ENCODE measurements around the gene HDAC11. TPM values are rescaled to one million over a fixed set of nuclear protein-coding genes. Genes with fewer than 3 reads are reported as not detected.
A peak's percentile ranks its signal among the peaks of the same experiment; 100 is the strongest.

HDAC11 gene
- polyA plus RNA-seq, 3 donors: 2.9 to 3.9 (median 3.5) TPM

DNA sequence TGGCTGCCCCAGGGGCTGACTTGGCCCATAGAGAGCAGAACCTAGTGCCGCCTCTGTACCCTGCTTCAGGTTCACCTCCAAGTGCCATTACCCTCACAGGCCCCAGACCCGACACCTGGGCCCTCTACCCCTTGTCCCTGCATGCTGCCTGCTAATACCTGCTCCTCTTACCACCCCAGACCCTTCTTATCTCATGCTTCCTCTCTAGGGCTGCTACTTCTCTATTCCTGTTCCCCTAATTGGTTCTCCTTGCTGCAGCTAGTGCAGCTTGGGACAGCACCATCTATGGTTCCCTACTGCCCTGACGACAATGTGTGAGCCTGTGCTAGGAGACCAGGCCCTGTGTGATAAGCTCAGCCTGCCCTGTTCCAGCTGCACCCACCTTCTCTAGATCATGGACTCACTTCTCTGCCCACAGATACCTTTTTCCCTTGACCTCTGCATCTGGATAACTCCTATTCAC, 15.3 kb downstream of the HDAC11 start:
- H3K9me3 Mint-ChIP-seq: peaks cover 0 to 2% (median 0%) of the 10 kb centered on the region in 7 donors
- peak overlapping the region in 3 of 7 donors; percentile 6 to 32 (median 28) for H3K27ac Mint-ChIP-seq
- Histone ChIP-seq H3K9me3 (replicated peaks in 1 of 2; ENCODE audit: control insufficient read depth in 1 of 2, insufficient read depth in 1 of 2, low read length in 2 of 2) (no peaks in the 10 kb centered on the region), H3K4me1 (ENCODE audit: control insufficient read depth in 1 of 2, insufficient read depth in 2 of 2, low read length in 2 of 2) (peaks cover 0 to 9% of the 10 kb centered on the region in 2 donors), H4K20me1 (ENCODE audit: insufficient read depth, low read length) (peaks cover 5% of the 10 kb centered on the region), H3K79me2 (ENCODE audit: insufficient read depth, low read length) (no peaks in the 10 kb centered on the region), H3K27me3 (ENCODE audit: control insufficient read depth in 2 of 2, insufficient read depth in 2 of 2, low read length in 2 of 2) (no peaks in the 10 kb centered on the region), H3K27ac (ENCODE audit: low read depth in 1 of 2, low read length in 2 of 2) (no peak overlapping the region), H3K9ac (ENCODE audit: insufficient read depth, low read length, poor library complexity, severe bottlenecking) (no peak overlapping the region), H2AFZ (ENCODE audit: insufficient read depth, low read depth, low read length, poor library complexity, severe bottlenecking) (no peak overlapping the region), H3K4me2 (replicated peaks; ENCODE audit: extremely low read depth, low read length, poor library complexity, severe bottlenecking) (no peak overlapping the region), H3K36me3 (replicated peaks in 1 of 2; ENCODE audit: control insufficient read depth in 1 of 2, insufficient read depth in 2 of 2, low read length in 2 of 2) (no peaks in the 10 kb centered on the region), H3K4me3 (replicated peaks in 1 of 3; ENCODE audit: low read depth in 2 of 3, low read length in 3 of 3) (no peak overlapping the region)
- peaks cover 0 to 1% (median 0%) of the 10 kb centered on the region in 3 donors for H3K27me3 Mint-ChIP-seq (ENCODE audit: low read depth in 3 of 3)
- peaks cover 8% of the 10 kb centered on the region for H3K4me1 Mint-ChIP-seq
- TF ChIP-seq, protein P1, sequence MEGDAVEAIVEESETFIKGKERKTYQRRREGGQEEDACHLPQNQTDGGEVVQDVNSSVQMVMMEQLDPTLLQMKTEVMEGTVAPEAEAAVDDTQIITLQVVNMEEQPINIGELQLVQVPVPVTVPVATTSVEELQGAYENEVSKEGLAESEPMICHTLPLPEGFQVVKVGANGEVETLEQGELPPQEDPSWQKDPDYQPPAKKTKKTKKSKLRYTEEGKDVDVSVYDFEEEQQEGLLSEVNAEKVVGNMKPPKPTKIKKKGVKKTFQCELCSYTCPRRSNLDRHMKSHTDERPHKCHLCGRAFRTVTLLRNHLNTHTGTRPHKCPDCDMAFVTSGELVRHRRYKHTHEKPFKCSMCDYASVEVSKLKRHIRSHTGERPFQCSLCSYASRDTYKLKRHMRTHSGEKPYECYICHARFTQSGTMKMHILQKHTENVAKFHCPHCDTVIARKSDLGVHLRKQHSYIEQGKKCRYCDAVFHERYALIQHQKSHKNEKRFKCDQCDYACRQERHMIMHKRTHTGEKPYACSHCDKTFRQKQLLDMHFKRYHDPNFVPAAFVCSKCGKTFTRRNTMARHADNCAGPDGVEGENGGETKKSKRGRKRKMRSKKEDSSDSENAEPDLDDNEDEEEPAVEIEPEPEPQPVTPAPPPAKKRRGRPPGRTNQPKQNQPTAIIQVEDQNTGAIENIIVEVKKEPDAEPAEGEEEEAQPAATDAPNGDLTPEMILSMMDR (IDR thresholded peaks at IDR 0.05): no peak
- 76% methylated on average over 3 of the region's 3 CpGs for WGBS (ENCODE audit: insufficient coverage)
- intact Hi-C loops (cut with micrococcal nuclease): no loop called here
- no peak overlapping the region for H3K4me3 Mint-ChIP-seq
- DNase-seq: peak in 1 of 3 donors; percentile 6
- peaks cover 10 to 12% of the 10 kb centered on the region in 2 donors for H3K36me3 Mint-ChIP-seq

DNA sequence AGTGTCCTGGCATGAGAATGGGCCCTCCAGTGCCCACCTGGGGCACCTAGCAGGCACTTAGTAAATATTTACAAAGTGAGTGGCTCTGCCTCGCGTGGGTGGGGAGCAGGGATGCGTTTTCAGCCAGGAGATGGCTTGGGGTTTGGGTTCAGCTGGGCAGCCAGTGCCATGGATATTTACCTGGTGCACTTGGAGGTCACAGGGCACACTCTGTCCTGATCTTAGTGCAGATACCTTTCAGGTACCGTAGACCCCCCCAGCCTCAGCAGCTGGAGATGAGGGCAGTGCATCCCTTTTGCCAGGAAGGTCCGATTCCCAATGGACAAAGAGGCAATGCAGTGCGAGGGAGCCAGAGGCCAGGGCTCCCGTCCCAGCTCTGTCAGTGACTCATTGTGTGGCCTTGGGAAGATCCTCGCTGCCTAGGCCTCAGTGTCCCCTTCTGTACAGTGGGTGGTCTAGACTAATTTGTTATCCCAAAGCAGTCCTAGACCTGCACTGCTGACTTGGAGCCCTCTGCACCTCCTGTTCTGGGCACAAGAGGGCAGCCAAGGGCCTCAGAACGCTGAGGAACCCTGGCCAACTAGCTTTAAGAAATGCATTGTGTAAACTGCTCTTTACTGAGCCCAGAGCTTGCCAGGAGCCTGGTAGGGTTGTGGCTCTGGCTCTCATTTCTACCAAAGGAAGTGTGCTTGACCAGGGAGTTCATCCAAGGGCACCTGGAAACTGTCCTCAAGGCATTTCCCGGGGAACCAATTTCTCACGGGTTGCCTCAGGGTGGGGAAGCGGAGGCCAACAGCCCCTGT, 16.0 kb downstream of the HDAC11 start:
- Histone ChIP-seq H3K9ac (ENCODE audit: insufficient read depth, low read length, poor library complexity, severe bottlenecking) (no peak overlapping the region), H2AFZ (ENCODE audit: insufficient read depth, low read depth, low read length, poor library complexity, severe bottlenecking) (no peak overlapping the region), H3K9me3 (replicated peaks in 1 of 2; ENCODE audit: control insufficient read depth in 1 of 2, insufficient read depth in 1 of 2, low read length in 2 of 2) (no peaks in the 10 kb centered on the region), H3K4me1 (ENCODE audit: control insufficient read depth in 1 of 2, insufficient read depth in 2 of 2, low read length in 2 of 2) (peaks cover 0 to 9% of the 10 kb centered on the region in 2 donors), H3K4me3 (replicated peaks in 1 of 3; ENCODE audit: low read depth in 2 of 3, low read length in 3 of 3) (no peak overlapping the region), H3K4me2 (replicated peaks; ENCODE audit: extremely low read depth, low read length, poor library complexity, severe bottlenecking) (no peak overlapping the region), H3K27me3 (ENCODE audit: control insufficient read depth in 2 of 2, insufficient read depth in 2 of 2, low read length in 2 of 2) (no peaks in the 10 kb centered on the region), H3K79me2 (ENCODE audit: insufficient read depth, low read length) (no peaks in the 10 kb centered on the region), H3K27ac (ENCODE audit: low read depth in 1 of 2, low read length in 2 of 2) (no peak overlapping the region), H3K36me3 (replicated peaks in 1 of 2; ENCODE audit: control insufficient read depth in 1 of 2, insufficient read depth in 2 of 2, low read length in 2 of 2) (no peaks in the 10 kb centered on the region), H4K20me1 (ENCODE audit: insufficient read depth, low read length) (peaks cover 5% of the 10 kb centered on the region)
- H3K36me3 Mint-ChIP-seq: peaks cover 10 to 12% of the 10 kb centered on the region in 2 donors
- TF ChIP-seq, protein P1 (IDR thresholded peaks at IDR 0.05): peak; percentile 93
- H3K27me3 Mint-ChIP-seq (ENCODE audit: low read depth in 3 of 3): peaks cover 0 to 1% (median 0%) of the 10 kb centered on the region in 3 donors
- H3K9me3 Mint-ChIP-seq: peaks cover 0 to 2% (median 0%) of the 10 kb centered on the region in 7 donors
- H3K4me1 Mint-ChIP-seq: peaks cover 8% of the 10 kb centered on the region
- no peak overlapping the region for H3K4me3 Mint-ChIP-seq
- H3K27ac Mint-ChIP-seq: peak overlapping the region in 4 of 7 donors; percentile 4 to 48 (median 24)
- intact Hi-C loops (cut with micrococcal nuclease): loop anchor here (1.0 to 2.0 kb wide), 2 partner anchors 153 to 155 kb away; no protein-coding TSS in a partner anchor
- peak; percentile 47 to 72 (median 58) for DNase-seq
- WGBS (ENCODE audit: insufficient coverage): 67% methylated on average over 9 of the region's 12 CpGs

Measured in CD14-positive monocyte (primary cell).